RCC 7860 (cell line): Measurements from ENCODE around the gene TMPRSS13.
"Not testable (repeated sequence)": the region's sequence is repeated elsewhere in the genome, so short reads cannot be mapped to it uniquely, and the experiment has no call there.

Experiments
- DNase-seq: peaks from one replicate; pipeline ENCODE4 v3.0.0-alpha.2; 2015; ENCODE audit warnings: low spot score
- FAIRE-seq: peaks from 2 replicates; lab custom pipeline; 2012; peaks lifted over from hg19 to GRCh38; lab: Jason Lieb, UNC

TMPRSS13 gene

DNA sequence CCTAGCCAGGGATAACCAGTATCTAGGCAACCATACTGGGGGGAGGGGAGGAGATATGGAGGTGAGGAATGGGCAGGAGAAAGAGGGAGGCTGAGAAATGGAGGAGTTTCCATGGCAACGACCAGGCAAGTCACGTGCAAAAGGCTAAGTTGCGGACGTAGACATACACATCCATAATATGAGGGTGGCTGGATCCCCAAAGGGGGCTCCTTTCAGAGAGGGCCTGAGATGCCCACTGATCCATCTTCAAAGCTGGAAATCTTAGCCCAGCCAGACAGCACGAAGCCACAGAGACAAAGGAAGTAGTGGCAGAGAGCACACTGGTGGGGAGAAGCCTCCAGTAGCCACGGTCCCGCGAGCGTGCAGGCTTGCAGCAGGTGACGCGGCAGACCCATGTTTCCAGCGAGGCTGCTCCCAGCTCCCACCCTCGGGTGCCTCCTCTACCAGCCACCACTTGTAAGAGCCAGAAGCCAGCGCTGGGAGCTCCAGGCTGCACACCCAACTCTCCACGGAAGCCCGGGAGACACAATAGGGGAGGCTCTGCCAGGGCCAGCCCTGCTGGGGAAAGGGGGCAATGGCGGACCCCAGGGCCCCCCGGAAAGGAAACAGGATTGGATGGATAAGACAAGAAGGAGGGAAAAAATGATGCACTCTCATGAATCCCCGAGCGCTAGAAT, 53.7 kb downstream of the TMPRSS13 start:
- FAIRE-seq: no peak

DNA sequence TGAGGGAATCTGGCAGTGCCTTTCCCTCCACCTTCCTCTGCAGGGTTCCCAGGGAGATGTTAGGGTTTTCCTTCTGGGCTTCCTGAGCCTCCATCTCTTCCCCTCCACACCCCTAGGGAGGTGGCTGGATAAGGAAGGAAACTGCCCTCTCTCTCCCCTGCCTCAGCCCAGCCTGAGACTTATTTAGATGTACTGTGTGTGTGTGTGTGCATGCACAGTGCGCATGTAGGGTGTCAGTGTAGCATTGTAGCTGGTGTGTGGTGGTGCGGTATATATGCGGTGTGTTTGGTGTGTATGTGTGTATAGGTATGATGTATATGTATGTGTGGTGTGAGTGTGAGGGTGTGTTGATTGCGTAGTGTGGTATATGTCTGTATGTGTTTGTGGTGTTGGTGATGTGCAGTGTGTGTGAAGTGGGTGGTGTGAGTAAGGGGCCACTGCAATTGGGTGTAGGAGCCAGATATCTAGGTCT, 54.3 kb downstream of the TMPRSS13 start:
- FAIRE-seq (no peak), DNase-seq (no peak)

More for the DNA sequence above, 53.7 kb downstream of the TMPRSS13 start:
- no peak for DNase-seq

DNA sequence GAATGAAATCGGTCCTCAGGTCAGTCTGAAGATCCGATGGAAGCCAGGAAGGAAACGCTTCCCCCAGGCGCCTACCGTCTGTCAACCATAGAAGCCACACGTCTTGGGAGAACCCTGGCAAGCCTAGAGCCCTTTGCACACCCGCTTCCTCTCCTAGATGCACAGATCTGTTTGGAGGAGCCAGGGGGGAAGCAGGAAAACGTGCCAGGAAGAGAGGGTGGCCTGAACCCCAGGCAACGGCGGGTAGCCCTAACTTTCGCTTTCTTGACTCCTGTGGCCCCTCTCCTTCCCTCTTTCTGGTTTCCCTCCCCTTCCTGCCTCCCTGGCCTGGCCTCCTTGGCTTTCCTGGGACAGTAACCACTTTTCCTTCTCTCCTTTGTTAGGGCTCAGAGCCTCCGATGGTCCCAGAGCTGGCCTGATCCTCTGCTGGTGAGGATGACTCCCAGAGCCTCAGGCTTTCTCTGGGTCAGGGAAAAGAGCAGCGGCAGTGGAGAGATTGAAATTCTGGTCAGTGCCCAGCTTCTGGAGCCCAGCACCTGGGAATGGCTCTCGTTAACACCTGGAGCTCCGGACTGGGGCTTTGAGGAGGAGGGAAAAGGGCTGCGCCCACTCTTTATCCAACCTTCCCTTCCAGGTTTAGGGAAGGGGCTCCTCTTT, 54.8 kb downstream of the TMPRSS13 start:
- DNase-seq (no peak), FAIRE-seq (no peak)

DNA sequence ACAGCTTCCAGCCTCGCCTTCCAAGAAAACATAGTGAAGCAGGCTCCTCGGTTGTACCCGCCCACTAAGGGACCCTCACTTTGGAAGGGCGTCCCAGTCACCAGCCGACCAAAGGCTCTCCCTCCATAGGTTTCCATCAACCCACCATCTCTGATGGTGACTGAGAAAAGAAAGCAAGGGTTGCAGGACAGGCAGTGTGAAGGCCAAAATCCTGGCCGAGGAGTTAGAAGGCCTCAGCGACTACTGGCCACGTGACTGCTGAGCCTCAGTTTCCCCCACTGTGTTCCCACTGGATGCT, 55.4 kb downstream of the TMPRSS13 start:
- DNase-seq (no peak), FAIRE-seq (no peak)

DNA sequence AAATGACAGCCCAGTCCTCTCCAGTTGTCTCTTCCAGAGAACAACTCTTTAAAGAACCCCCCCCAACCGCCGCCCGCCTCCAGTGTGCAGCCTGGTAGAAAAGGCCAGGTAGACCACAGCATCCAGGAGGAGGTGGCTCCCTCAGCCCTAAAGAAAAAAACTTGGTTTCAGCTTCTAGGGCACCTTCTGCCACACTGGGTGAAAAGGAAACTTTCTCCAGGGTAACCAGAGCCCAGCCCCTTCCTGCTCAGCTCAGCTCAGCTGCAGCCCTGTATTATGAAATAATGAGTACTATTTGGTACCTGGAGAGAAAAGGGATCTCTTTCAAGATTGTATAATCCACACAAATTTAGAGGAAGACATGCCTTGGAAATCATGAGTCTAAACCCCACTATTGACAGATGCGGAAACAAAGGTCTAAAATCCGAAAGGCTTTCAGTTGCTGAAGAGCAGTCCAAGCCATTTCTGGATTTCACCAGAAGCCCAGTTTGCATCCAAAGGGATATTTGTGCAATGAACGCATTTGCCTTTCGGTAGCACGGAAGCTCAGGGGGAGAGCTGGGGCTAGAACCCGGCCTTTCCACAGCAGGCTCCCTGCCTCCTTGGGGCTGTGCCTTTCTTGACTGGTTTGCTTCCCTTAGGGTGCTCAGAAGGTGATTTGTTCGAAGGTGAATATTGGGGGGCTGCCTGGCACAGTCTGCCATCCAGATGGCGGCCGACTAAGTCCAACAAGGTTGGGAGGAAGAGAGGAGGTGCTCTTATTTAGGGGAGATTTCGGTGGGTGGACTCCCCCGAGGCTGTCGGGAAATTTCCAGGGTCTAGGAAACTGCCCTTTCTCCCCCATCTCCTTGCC, 56.0 kb downstream of the TMPRSS13 start:
- FAIRE-seq (no peak), DNase-seq (no peak)

DNA sequence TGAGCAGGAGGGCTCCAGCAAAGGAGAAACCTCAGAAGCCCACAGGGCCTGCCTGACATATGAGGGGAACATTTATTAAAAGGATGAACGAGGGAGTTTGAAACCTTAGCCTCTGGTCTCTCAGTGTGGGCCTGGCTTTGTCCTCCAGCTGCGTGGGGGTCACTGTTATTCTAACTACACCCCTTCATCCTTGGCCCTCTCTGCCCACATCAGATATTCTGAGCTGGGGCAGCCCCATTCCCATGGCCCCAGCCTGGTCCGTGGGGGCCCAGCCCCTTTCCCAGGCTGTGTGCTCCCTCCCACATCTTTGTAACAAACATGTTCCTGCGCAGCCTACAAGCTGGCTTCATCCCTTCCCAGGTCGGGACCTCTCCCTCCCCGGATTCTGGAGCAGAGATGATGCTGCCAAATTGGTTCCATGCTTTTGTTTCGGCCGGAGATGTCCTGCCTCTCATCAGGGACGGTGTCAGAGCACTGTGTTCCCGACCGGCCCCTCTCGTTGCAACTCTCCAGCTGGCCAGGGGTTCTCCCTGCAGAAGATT, 56.7 kb downstream of the TMPRSS13 start:
- FAIRE-seq (no peak), DNase-seq (no peak)

DNA sequence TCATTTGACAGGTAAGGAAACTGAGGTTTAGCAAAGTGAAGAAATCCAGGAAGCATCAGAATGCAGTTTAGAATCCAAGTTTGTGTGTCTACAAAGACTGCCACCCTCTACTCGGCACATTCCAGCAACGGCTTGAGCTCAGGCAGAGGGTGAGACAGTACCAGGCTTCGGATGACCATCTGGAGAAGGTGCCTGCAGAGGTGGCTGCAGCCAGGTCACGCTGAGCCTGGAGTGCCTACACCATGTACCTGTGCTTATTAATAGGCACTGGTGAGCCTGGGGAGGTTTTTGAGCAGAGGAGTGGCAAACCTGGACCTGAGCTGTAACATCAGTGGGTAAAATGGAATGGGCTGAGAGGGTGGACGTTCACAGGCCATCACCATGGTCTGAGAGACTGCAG, 57.4 kb downstream of the TMPRSS13 start:
- DNase-seq: no peak
- no peak for FAIRE-seq

DNA sequence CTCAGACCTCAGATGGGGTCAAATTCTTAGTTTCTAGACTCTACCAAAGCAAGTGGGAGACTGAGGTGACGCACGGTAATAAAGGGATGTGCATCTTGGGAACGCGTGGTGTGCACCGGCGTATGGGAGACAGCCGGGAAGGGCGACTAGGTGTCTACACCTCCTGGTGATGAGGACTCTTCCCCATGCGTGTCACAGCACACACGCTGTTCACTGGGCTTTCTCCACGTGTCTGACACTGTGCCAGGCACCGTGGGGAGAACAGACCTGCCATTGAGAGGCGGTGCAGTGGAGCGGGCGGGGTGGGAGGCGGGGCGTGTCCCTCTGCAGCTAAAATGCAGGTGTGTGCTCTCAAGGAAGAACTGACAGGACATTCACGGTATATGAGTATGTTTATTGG, 58.0 kb downstream of the TMPRSS13 start:
- DNase-seq (no peak), FAIRE-seq (no peak)

DNA sequence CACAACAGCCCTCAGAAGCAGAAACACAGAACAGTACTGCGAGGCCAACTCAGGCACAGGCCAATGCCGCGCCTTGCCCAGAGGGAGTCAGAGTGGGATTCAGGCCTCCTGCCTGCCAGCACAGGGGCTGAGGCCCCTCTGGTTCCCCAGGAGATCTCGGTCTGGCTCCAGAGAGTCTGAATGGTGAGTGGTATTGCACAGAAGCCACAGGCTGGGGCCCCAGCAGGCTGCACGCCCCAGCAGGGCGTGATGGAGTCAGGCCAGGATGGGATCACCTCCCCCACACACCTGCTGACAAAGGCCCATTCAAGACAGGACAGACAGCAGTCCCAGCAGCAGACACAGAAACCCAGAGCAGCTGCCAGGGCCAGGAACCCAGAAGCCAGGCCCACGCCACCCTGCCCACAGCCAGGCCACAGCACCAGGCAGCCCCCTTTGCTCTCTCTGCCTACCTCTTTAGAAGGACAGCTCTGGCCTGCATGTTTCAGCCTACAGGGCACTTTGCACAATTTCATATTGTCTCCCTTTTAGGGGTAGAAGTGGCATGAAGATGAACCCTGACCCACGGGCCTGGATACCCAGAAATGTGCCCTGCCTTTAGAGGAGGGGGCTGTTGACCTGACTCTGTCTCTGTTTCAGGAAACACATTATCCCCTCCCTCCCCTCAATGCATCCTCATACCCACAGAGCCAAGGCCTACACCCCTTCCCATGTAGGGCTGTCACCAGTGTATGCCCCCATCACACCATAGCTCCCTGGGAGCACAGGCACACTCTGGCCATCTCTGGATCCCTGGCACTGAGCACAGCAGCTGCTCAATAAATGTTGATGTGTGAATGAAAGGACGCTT, 58.9 kb downstream of the TMPRSS13 start:
- DNase-seq: no peak
- no peak for FAIRE-seq

DNA sequence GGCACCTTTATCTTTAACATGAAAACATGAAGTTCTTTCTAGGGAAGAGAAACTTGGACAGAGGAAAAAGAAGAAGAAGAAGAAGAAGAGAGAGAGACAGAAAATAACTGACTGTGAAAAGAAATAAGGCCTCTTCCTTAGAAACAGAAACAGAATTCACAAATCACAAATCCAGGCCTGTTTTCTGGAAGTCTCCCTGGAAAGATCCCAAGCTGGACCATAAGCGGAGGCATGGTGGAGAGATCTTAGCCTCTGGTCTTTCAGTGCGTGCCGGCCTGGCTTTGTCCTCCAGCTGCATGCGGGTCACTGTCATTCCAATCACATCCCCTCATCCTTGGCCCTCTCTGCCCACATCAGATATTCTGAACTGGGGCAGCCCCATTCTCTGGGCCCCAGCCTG, 59.6 kb downstream of the TMPRSS13 start:
- DNase-seq (no peak), FAIRE-seq (no peak)

DNA sequence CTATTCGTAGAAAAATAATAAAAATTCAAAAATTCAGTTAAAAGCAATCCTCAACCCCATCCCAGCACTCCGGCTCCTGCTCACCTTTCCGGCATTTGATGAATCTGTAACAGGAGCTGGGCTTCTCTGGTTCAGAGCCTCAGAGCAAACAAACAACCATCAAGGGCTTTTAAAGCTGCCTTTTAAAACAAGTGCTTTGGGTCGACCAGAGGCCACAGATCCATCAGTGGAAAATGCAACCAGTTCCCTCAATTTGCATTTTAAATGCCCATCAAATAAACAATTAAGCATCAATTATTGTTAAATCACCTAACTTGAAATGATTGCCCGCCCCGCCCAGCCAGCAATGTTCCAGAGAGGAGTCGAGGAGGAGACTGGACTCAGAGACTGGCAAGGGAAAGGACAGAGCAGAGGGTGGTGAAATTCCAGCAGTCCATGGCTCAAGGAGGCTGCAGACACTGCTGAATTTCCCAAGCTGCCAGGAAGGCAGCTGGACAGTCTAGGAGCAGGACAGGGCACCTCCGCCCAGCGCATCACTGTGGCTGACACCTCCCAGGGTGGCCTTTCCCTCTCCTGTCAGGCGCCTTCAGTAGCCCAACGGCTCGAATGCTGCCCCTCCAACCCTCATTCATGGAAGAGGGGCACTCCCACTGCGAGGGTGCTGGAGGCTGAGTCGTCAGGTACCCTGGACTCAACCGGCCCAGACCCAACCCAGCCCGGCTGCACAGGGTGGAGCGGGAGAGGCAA, 60.2 kb downstream of the TMPRSS13 start:
- FAIRE-seq: no peak
- DNase-seq: no peak

DNA sequence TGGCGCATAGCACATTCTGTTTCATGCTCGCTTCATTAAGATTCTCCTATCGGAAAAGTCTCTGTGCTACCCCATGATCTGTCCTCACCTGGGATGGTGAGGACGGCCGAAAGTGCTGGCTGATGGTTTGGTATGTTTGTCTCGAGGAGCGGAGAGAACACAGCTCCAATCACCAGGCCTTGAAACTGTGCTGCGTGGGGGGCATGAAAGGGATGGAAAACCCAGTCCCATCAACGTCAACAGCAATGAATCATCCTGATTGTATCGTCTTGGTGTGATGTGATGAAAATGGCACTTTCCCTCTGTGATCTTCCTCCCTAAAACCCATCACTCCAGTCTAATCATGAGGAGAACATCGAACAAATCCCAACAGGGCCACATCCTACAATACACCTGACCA, 61.1 kb downstream of the TMPRSS13 start:
- FAIRE-seq: no peak

DNA sequence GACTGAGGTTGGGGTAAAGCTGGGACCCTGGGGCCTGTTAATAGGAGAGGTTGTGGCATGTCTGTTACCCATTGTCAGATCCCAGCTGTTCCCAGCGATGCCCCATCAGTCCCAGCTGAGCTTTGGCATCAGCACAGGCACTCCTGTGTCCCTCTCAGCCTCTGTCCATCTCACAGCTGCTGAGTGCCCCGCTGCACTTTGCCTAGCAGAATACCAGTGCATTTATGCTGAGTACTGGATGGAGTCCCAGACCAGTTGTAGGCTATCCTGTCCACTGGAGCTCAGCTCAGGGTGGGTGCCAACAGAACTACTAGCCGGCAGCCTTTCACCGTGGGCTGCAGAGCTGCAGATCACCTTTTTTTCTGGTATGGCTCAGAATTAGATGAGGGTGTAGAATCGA, 62.7 kb downstream of the TMPRSS13 start:
- FAIRE-seq: no peak
- DNase-seq: no peak

More for the DNA sequence above, 61.1 kb downstream of the TMPRSS13 start:
- no peak for DNase-seq

DNA sequence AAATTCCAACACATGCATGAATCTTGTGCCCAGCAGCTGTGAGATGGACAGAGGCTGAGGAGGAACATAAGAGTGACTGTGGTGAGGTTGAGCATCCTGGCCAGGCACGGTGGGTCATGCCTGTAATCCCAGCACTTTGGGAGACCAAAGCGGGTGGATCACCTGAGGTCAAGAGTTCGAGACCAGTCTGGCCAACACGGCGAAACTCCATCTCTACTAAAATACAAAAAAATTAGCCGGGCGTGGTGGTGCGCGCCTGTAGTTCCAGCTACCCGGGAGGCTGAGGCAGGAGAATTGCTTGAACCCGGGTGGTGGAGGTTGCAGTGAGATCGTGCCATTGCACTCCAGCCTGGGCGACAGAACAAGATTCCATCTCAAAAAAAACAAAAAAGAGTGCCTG, 63.7 kb downstream of the TMPRSS13 start:
- not testable (repeated sequence) for FAIRE-seq, DNase-seq

DNA sequence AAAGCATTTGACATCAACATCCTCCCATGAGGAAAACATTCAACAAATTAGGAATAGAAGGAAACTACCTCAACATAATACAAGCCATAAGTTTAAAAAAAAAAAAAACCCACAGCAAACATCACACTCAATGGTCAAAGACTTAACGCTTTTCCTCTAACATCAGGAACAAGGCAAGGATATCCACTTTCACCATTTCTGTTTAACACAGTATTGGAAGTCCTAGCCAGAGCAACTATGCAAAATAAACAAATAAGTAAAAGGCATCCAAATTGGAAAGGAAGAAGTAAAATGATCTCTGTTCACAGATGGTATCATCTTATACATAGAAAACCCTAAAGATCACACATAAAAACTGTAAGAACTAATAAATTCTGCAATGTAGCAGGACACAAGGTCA, 65.8 kb downstream of the TMPRSS13 start:
- FAIRE-seq: no peak

DNA sequence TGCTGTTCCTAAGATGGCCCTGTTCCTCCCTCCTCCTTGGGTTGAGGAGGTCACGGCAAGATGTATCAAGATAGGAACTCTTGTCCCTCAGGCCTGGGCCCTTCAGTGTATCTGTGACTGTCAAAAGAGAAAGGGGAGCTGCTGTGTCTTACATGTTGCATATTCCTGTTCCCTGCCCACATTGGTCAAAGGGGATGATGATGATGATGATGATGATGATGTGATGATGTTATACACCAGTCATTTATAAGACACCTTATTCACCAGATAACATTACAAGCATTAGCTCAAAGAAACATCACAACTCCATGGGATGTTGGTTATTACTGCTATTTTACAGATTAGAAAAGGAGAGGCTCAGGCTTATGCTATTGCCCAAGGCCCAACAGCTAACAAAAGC, 66.4 kb downstream of the TMPRSS13 start:
- FAIRE-seq (no peak), DNase-seq (no peak)

More for the DNA sequence above, 65.8 kb downstream of the TMPRSS13 start:
- no peak for DNase-seq

DNA sequence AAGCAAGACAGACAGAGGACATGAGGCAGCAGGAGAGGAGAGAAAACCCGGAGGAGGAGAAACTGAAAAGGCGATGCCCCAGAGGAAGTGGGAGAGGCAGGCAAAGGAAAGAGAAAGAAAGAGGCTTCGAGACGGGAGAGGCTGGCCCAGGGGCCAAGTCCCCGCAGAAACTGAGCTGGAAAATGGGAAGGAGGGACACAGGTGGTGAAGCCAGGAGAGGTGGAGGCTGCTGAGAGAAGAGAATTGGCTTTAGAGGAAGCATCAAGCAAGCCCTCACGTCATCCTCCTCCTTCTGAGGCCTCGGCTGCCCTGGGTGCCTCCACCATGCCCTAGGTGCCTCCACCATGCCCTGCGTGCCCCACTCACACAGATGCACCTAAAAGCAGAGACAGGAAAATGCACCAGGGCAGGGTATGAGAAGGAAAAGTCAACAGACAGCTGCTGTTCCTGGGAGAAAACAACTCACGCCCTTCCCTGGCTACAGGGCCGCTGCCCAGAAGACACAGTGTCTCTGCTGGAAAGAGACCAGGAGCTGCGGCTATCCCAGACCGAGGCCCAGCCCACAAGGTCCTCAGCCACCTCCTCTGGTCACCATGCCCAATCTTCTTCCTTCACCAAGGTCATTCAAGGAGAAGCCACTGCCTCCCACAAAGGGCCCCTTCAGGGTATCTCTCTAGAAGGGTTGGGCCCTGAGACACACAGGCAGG, 67.0 kb downstream of the TMPRSS13 start:
- DNase-seq: no peak
- no peak for FAIRE-seq

DNA sequence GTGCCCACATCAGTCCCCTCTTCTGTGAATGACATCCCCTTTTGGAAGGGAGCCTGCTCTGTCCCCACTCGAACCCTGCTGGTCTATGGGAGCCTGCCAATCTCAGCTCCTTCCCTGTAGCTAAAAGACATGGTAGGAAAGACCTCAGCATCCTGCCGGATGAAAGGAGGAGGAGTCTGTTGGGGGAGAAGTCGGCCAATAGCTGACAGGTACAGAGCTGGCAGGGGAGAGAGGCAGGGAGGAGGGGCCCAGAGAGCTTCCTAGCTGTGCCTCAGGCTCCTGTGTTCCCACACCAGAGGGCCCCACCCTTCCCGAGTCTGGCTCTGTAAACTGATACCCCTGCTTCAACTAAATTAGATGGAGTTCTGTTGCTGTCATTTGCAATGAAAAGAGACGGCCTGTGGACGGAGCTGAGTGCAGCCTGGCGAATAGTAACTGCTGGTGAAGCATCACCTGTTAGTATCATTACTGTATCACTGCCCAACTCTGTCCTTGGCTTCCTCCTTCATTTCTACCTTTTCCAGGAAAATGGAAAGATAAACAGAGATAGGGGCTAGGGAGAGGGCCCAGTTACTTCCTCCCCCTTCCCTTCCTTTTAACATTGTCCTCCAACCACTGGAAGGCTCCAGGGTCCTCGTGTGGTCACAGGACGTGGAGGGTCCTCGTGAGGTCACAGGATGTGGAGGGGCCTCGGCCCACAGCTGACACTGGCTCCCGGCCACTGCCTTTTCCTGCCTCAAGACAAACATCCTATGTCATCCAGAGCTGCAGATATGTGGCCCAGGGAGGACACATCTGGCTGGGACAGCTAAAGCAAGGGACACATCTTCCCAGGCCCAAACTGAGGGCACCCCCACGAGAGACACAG, 67.8 kb downstream of the TMPRSS13 start:
- DNase-seq (no peak), FAIRE-seq (no peak)
